Heart left ventricle (tissue), 13 donors: ENCODE results near the gene DNAH12.

Experiments
- POLR2A ChIP-seq, 2 donors: fragments of 450-650 bp; IDR thresholded peaks; one replicate each; pipeline ENCODE4 v1.6.1; 2017; ENCODE audit warnings: antibody characterized with exemption in 2 of 2, mild to moderate bottlenecking in 2 of 2, moderate library complexity in 2 of 2
- TF ChIP-seq, protein P1 (sequence below), 12 donors: fragments of 200-600 bp; sonication (generic) in 4 of 12; IDR thresholded peaks; one replicate each; pipeline versions ENCODE4 v1.5.0 to v1.8.0; 2018 to 2022; ENCODE audit warnings: antibody characterized with exemption in 12 of 12, mild to moderate bottlenecking in 5 of 12
- donor health status: ischemic (EF 13 %, LVEDD 7.1; RV severe dilation, severe dysfunction).
- donor health status: DM: no; HTN: yes; CAD: no.
- donor health status: DM: no; HTN: no; CAD: no.
- donor health status: ischemic (EF 25% LVEDD 6.9; RV normal size, moderate dysfunction).
- donor health status: ischemic (EF 25% LVEDD 5.7; RV mildly dilated, moderate dysfunction).
- donor health status: ischemic (EF 35%, LVEDD 5.7; RV mildly dilated, moderate dysfunction).
- donor health status: nonischemic (EF 11% LVEDD 7.7; RV severe dilation, severe dysfunction).
- donor health status: DM: yes; HTN: yes; CAD: no.
- donor health status: PGD.
- donor health status: ischemic (EF 29% LVEDD 5.4; RV normal size, mild dysfunction).
- donor health status: nonischemic (EF 23%, LVEDD 6.1; RV moderate dilation, normal function).

DNA sequence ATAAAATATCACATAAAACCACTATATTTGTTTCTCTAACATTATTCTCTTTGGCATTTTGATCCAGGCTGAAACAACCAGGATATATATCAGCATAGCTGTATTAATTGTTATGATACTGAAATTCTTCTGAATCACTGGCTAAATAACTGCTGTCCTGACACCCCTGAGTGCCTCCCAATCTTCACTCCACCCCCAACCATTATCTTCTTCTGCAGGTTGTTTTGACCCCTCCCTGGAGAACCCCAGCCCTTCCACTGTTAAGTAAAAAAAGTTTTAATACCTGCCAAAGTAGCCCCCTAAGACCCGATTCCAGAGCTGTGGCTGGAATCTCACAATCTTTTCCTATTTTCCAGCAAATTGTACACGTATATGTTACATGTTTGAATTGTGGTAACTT, 124.1 kb downstream of the DNAH12 start:
- TF ChIP-seq, protein P1, sequence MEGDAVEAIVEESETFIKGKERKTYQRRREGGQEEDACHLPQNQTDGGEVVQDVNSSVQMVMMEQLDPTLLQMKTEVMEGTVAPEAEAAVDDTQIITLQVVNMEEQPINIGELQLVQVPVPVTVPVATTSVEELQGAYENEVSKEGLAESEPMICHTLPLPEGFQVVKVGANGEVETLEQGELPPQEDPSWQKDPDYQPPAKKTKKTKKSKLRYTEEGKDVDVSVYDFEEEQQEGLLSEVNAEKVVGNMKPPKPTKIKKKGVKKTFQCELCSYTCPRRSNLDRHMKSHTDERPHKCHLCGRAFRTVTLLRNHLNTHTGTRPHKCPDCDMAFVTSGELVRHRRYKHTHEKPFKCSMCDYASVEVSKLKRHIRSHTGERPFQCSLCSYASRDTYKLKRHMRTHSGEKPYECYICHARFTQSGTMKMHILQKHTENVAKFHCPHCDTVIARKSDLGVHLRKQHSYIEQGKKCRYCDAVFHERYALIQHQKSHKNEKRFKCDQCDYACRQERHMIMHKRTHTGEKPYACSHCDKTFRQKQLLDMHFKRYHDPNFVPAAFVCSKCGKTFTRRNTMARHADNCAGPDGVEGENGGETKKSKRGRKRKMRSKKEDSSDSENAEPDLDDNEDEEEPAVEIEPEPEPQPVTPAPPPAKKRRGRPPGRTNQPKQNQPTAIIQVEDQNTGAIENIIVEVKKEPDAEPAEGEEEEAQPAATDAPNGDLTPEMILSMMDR (IDR thresholded peaks at IDR 0.05), result no peak
- no peak for TF ChIP-seq POLR2A (IDR thresholded peaks at IDR 0.05)
